GM12878 (cell line): ENCODE results near the gene MYMX. TPM values are rescaled to one million over a fixed set of nuclear protein-coding genes. Genes with fewer than 3 reads are reported as not detected.

Source experiments
- ATAC-seq: fragments of 200-7000 bp; cut with Tn5 transposase; 3 replicates; pipeline ENCODE4 v1.9.1; 2020; ENCODE audit warnings: mild to moderate bottlenecking, moderate library complexity
- Bru-seq: library from RNA; stranded (reverse); fragments of 400-500 nt; gene quantifications from one replicate; lab custom pipeline; 2021; lab: Mats Ljungman, UMichigan
- BruChase-seq, 2 experiments: library from RNA; stranded (reverse); fragments of 400-500 nt; gene quantifications; one replicate each; lab custom pipeline; 2021; lab: Mats Ljungman, UMichigan
- BruUV-seq: library from RNA; stranded (reverse); fragments of 400-500 nt; replicated peaks from 2 replicates; lab custom pipeline; 2021; lab: Mats Ljungman, UMichigan
- CTCF ChIA-PET: fragments of 300-600 bp; sonication (Branson Sonifier 250); formaldehyde crosslinking; extraction: SDS; loops from one replicate; lab custom pipeline; 2021; ENCODE audit warnings: inconsistent platforms; lab: Yijun Ruan, JAX
- POLR2A ChIA-PET: fragments of 350-600 bp; formaldehyde crosslinking; extraction: SDS; loops from one replicate; lab custom pipeline; 2021; ENCODE audit warnings: inconsistent platforms; lab: Charles Lee
- RAD21 ChIA-PET: fragments of 300-600 bp; sonication (Branson Sonifier 250); formaldehyde crosslinking; loops from one replicate; lab custom pipeline; 2023; ENCODE audit warnings: antibody characterized with exemption; ENCODE audit not compliant: unreplicated experiment; lab: Charles Lee
- SMC1A ChIA-PET: fragments of 300-600 bp; sonication (Branson Sonifier 250); formaldehyde crosslinking; loops from one replicate; lab custom pipeline; 2023; ENCODE audit not compliant: unreplicated experiment, uncharacterized antibody; lab: Charles Lee
- DNase-seq: peaks from one replicate; pipeline ENCODE4 v3.0.0-alpha.2; 2011; ENCODE audit warnings: low read depth, low spot score
- FAIRE-seq: peaks from 3 replicates; lab custom pipeline; 2011; peaks lifted over from hg19 to GRCh38; lab: Jason Lieb, UNC
- H2AFZ ChIP-seq: 2 replicates; pipeline ENCODE4 v1.6.0; 2011; ENCODE audit warnings: low read depth, low read length, control low read depth; ENCODE audit not compliant: control insufficient read depth
- H3K27ac ChIP-seq: 2 replicates; pipeline ENCODE4 v1.5.1; 2011; ENCODE audit warnings: control low read depth; ENCODE audit not compliant: control insufficient read depth, insufficient read depth
- H3K27me3 ChIP-seq, 2 experiments: replicated peaks in 1 of 2; 2 replicates each; pipeline versions ENCODE4 v1.6.0 to v1.6.1; 2011; ENCODE audit warnings: low read length in 1 of 2; ENCODE audit not compliant: control insufficient read depth in 2 of 2, insufficient read depth in 2 of 2
- H3K36me3 ChIP-seq, 2 experiments: 2 replicates each; pipeline ENCODE4 v1.5.1; 2011; ENCODE audit warnings: low read length in 1 of 2; ENCODE audit not compliant: control insufficient read depth in 2 of 2, insufficient read depth in 2 of 2
- H3K4me1 ChIP-seq: 2 replicates; pipeline ENCODE4 v1.6.1; 2011; ENCODE audit warnings: mild to moderate bottlenecking, low read length, moderate library complexity, mixed read lengths; ENCODE audit not compliant: control insufficient read depth, insufficient read depth
- H3K4me2 ChIP-seq: 2 replicates; pipeline ENCODE4 v1.6.0; 2011; ENCODE audit warnings: control low read depth; ENCODE audit not compliant: control insufficient read depth, insufficient read depth
- H3K4me3 ChIP-seq: fragments of 200-600 bp; sonication (generic); 2 replicates; pipeline ENCODE4 v1.5.1; 2016
- H3K79me2 ChIP-seq: 2 replicates; pipeline ENCODE4 v1.6.0; 2011; ENCODE audit warnings: low read length; ENCODE audit not compliant: control insufficient read depth, insufficient read depth
- H3K9ac ChIP-seq: 2 replicates; pipeline ENCODE4 v1.8.0; 2011; ENCODE audit warnings: low read length, control low read depth, mixed read lengths; ENCODE audit not compliant: control insufficient read depth, insufficient read depth
- H3K9me3 ChIP-seq: replicated peaks from 3 replicates; pipeline ENCODE4 v1.5.1; 2011; ENCODE audit warnings: mild to moderate bottlenecking, low read length; ENCODE audit not compliant: control insufficient read depth, insufficient read depth
- H4K20me1 ChIP-seq: 2 replicates; pipeline ENCODE4 v1.6.0; 2011; ENCODE audit not compliant: control insufficient read depth, insufficient read depth
- ATF7 ChIP-seq: fragments of 450-650 bp; IDR thresholded peaks from 2 replicates; pipeline ENCODE4 v1.6.1; 2016; ENCODE audit warnings: low read depth, mild to moderate bottlenecking
- CHD4 ChIP-seq: fragments of 200-600 bp; sonication (generic); IDR thresholded peaks from 2 replicates; pipeline ENCODE4 v1.6.1; 2016; ENCODE audit warnings: mild to moderate bottlenecking
- CREB1 ChIP-seq: IDR thresholded peaks from 2 replicates; pipeline ENCODE4 v1.6.1; 2012; ENCODE audit warnings: low read depth, mild to moderate bottlenecking, inconsistent platforms
- ELK1 ChIP-seq: IDR thresholded peaks from 2 replicates; pipeline ENCODE4 v1.6.1; 2012; ENCODE audit warnings: low read depth, low read length, improper control_type of control experiment
- FOS ChIP-seq: IDR thresholded peaks from 3 replicates; pipeline ENCODE4 v1.6.1; 2011; ENCODE audit warnings: borderline replicate concordance; ENCODE audit not compliant: insufficient read length; ENCODE audit errors: extremely low read depth
- HDGF ChIP-seq: fragments of 450-650 bp; IDR thresholded peaks from 2 replicates; pipeline ENCODE4 v1.6.1; 2016; ENCODE audit warnings: antibody characterized with exemption
- IKZF1 ChIP-seq: fragments of 450-650 bp; conservative IDR thresholded peaks from 2 replicates; pipeline ENCODE4 v1.6.1; 2017; ENCODE audit warnings: antibody characterized with exemption, mild to moderate bottlenecking
- NFXL1 ChIP-seq: fragments of 450-650 bp; IDR thresholded peaks from 2 replicates; pipeline ENCODE4 v1.6.1; 2017; ENCODE audit warnings: antibody characterized with exemption, mild to moderate bottlenecking, borderline replicate concordance
- NFYB ChIP-seq: IDR thresholded peaks from 2 replicates; pipeline ENCODE4 v1.6.1; 2011; ENCODE audit warnings: low read depth, mild to moderate bottlenecking, low read length, improper control_type of control experiment, moderate library complexity; ENCODE audit not compliant: insufficient read depth
- NR2C2 ChIP-seq: IDR thresholded peaks from 2 replicates; pipeline ENCODE4 v1.6.1; 2011; ENCODE audit warnings: borderline replicate concordance, low read depth; ENCODE audit not compliant: control insufficient read depth, insufficient read length
- PML ChIP-seq: IDR thresholded peaks from 2 replicates; pipeline ENCODE4 v1.6.1; 2012; ENCODE audit warnings: low read length, inconsistent platforms
- RAD21 ChIP-seq: IDR thresholded peaks from 2 replicates; pipeline ENCODE4 v1.6.1; 2011; ENCODE audit warnings: mild to moderate bottlenecking, low read depth, low read length, moderate library complexity; ENCODE audit not compliant: insufficient read depth
- SP1 ChIP-seq: IDR thresholded peaks from one replicate; pipeline ENCODE4 v1.6.1; 2011; ENCODE audit warnings: low read depth, low read length
- SPI1 ChIP-seq: IDR thresholded peaks from 2 replicates; pipeline ENCODE4 v1.6.1; 2011; ENCODE audit warnings: low read depth, mild to moderate bottlenecking, low read length, moderate library complexity, borderline replicate concordance; ENCODE audit not compliant: insufficient read depth
- SREBF2 ChIP-seq: IDR thresholded peaks from 2 replicates; pipeline ENCODE4 v1.6.1; 2012; ENCODE audit warnings: mild to moderate bottlenecking, low read length
- STAT3 ChIP-seq: IDR thresholded peaks from 2 replicates; pipeline ENCODE4 v1.6.1; 2011; ENCODE audit warnings: low read depth, low read length, improper control_type of control experiment
- TCF12 ChIP-seq: IDR thresholded peaks from 2 replicates; pipeline ENCODE4 v1.6.1; 2011; ENCODE audit warnings: low read depth, mild to moderate bottlenecking, low read length
- WRNIP1 ChIP-seq: IDR thresholded peaks from 2 replicates; pipeline ENCODE4 v1.6.1; 2011; ENCODE audit warnings: low read depth, low read length, improper control_type of control experiment, borderline replicate concordance
- ZBED1 ChIP-seq: IDR thresholded peaks from 2 replicates; pipeline ENCODE4 v1.6.1; 2016; ENCODE audit warnings: borderline replicate concordance
- WGBS: methylation state at CpG from one replicate; pipeline ENCODE4 v1.1.6; 2016; ENCODE audit warnings: low lambda C conversion rate; ENCODE audit not compliant: insufficient replicate concordance, insufficient coverage; ENCODE audit errors: missing lambda C conversion rate; 5-methylcytosine and 5-hydroxymethylcytosine counted together
- in situ Hi-C: fragments of 300-500 bp; cut with MboI; formaldehyde crosslinking; loops from 9 replicates; pipeline ENCODE4 v1.14.3; 2018; ENCODE audit warnings: mixed read lengths
- intact Hi-C: fragments of 100-400 bp; cut with micrococcal nuclease; formaldehyde crosslinking; loops from one replicate; pipeline ENCODE4 v1.14.2; 2022; ENCODE audit not compliant: unreplicated experiment
- long read RNA-seq, 2 experiments: library from polyadenylated mRNA; unstranded; transcript quantifications; one replicate each; pipeline ENCODE4 v2.0.0, GENCODE V29; 2019 to 2020
- polyA minus RNA-seq, 3 experiments: library from RNA; depleted of rRNA, polyadenylated mRNA; stranded (reverse); fragments of >200 nt; gene quantifications; 2 replicates each; pipeline ENCODE4 v1.2.3, GENCODE V29; 2011
- polyA plus RNA-seq, 11 experiments: library from polyadenylated mRNA; depleted of rRNA in 4 of 11; unstranded in 6 of 11; stranded (reverse) in 5 of 11; fragments of >200 nt; fragmentation: Nextera tagmentation in 4 of 11; fragmentation: Illumina TruSeq in 1 of 11; extraction: Ambion mirVana in 4 of 11; extraction: Trizol in 1 of 11; gene quantifications; 1 replicate in 1 of 11; 2 replicates in 10 of 11; pipeline versions ENCODE4 v1.2.1 to v1.2.3, GENCODE V29; 2011 to 2016; ENCODE audit warnings: inconsistent platforms in 2 of 11, missing spikeins in 2 of 11, low read depth in 1 of 11
- total RNA-seq, 4 experiments: library from RNA; depleted of rRNA in 3 of 4; stranded (reverse); fragments of >200 nt in 3 of 4; fragmentation: Illumina TruSeq in 1 of 4; extraction: Trizol in 1 of 4; gene quantifications; 2 replicates each; pipeline versions ENCODE4 v1.2.1 to v1.2.3, GENCODE V29; 2013 to 2021
- TF ChIP-seq, protein P1 (sequence below): fragments of 450-650 bp; IDR thresholded peaks from 2 replicates; pipeline ENCODE4 v1.6.1; 2016; ENCODE audit warnings: mild to moderate bottlenecking

Gene MYMX
- total RNA-seq (2013; cell fraction: nucleolus; rRNA removed): not detected in 2 replicates
- total RNA-seq (2014; rRNA removed) (0.16 TPM in 1 of 2 replicates, not detected in the other), total RNA-seq (2014; rRNA removed; fragmentation: Illumina TruSeq; extraction: Trizol) (not detected in 2 replicates), total RNA-seq (2021) (not detected in 2 replicates), polyA plus RNA-seq (2011; rRNA removed) (not detected in 2 replicates), polyA plus RNA-seq (2014; fragmentation: Illumina TruSeq; extraction: Trizol) (not detected in 2 replicates), polyA plus RNA-seq (2014; fragmentation: Nextera tagmentation; extraction: Ambion mirVana) (not detected), polyA plus RNA-seq (2014; rRNA removed) (0.18 TPM in 1 of 2 replicates, not detected in the other), polyA plus RNA-seq (2016; fragmentation: Nextera tagmentation; extraction: Ambion mirVana) (not detected), polyA minus RNA-seq (2011; rRNA and poly(A)+ RNA removed) (not detected in 2 replicates), Bru-seq, nascent RNA (not detected), BruChase-seq, experiment 1, labeled RNA remaining after a 6-hour chase (not detected), BruChase-seq, experiment 2, labeled RNA remaining after a 2-hour chase (not detected)
- not detected for polyA plus RNA-seq (2011; ENCODE audit: low read depth)
- 0.12 and 0.30 TPM in 2 replicates for polyA plus RNA-seq (2011; cell fraction: cytosol; rRNA removed)
- polyA plus RNA-seq (2011; cell fraction: nucleus; rRNA removed): not detected in 2 replicates
- polyA plus RNA-seq (2012): not detected in 2 replicates
- polyA minus RNA-seq (2011; cell fraction: cytosol; rRNA and poly(A)+ RNA removed): not detected in 2 replicates
- not detected in 2 replicates for polyA minus RNA-seq (2011; cell fraction: nucleus; rRNA and poly(A)+ RNA removed)
- long read RNA-seq, experiment 1: 0 reads
- long read RNA-seq, experiment 2: 0 reads

- in situ Hi-C loops: no loop called here
- ChIA-PET POLR2A (interaction anchor here (0.7 to 1.1 kb wide), 4 partner anchors 46 to 345 kb away, joined by 3 to 6 read pairs (median 4); no protein-coding TSS in a partner anchor), SMC1A (interaction anchor here (0.8 to 1.3 kb wide), 3 partner anchors 15 to 51 kb away, joined by 3 to 6 read pairs (median 3); no protein-coding TSS in a partner anchor), CTCF (interaction anchor here (0.8 kb wide), 1 partner anchor 19 kb away, joined by 3 read pairs; no protein-coding TSS in a partner anchor), RAD21 (no interaction called here)
- intact Hi-C loops: no loop called here
- WGBS: 68% methylated on average over 7 of the region's 7 CpGs
- Histone ChIP-seq H3K79me2 (no peaks in the 10 kb centered on the region), H3K4me1 (peaks cover 25% of the 10 kb centered on the region), H2AFZ (no peak within 1 kb of the TSS), H3K27ac (no peak within 1 kb of the TSS), H4K20me1 (no peaks in the 10 kb centered on the region), H3K27me3 (no peaks in the 10 kb centered on the region), H3K9me3 (no peaks in the 10 kb centered on the region), H3K4me3 (no peak within 1 kb of the TSS), H3K36me3 (no peaks in the 10 kb centered on the region), H3K4me2 (no peak within 1 kb of the TSS), H3K9ac (no peak within 1 kb of the TSS)
- TF ChIP-seq NFYB: no peak
- TF ChIP-seq CHD4: no peak
- TF ChIP-seq ELK1: no peak
- TF ChIP-seq ZBED1: no peak
- no peak for TF ChIP-seq NR2C2
- no peak for TF ChIP-seq WRNIP1
- TF ChIP-seq TCF12: no peak
- TF ChIP-seq, protein P1, sequence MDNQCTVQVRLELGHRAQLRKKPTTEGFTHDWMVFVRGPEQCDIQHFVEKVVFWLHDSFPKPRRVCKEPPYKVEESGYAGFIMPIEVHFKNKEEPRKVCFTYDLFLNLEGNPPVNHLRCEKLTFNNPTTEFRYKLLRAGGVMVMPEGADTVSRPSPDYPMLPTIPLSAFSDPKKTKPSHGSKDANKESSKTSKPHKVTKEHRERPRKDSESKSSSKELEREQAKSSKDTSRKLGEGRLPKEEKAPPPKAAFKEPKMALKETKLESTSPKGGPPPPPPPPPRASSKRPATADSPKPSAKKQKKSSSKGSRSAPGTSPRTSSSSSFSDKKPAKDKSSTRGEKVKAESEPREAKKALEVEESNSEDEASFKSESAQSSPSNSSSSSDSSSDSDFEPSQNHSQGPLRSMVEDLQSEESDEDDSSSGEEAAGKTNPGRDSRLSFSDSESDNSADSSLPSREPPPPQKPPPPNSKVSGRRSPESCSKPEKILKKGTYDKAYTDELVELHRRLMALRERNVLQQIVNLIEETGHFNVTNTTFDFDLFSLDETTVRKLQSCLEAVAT: no peak
- TF ChIP-seq SPI1: no peak
- no peak for TF ChIP-seq PML
- TF ChIP-seq NFXL1: no peak
- TF ChIP-seq HDGF: no peak
- no peak for TF ChIP-seq SP1
- TF ChIP-seq RAD21: no peak
- no peak for TF ChIP-seq CREB1
- TF ChIP-seq SREBF2: no peak
- no peak for TF ChIP-seq IKZF1
- TF ChIP-seq STAT3: no peak
- TF ChIP-seq ATF7: no peak
- TF ChIP-seq FOS: no peak
- ATAC-seq: no peak
- BruUV-seq: no TSS peak
- no peak for DNase-seq
- FAIRE-seq: no peak
Measured at GRCh38 chr6:44216677-44217331, at the start of gene MYMX. MYMX (plus strand) TSS chr6:44216926; CDS start chr6:44217472, 546 bp downstream.
